Stimulated activated CD4-positive, alpha-beta T cell treated with anti-CD3 and anti-CD28 coated beads, Interleukin-15, amount 100 ng/mL, for 24 hours (primary cell): ENCODE data around the gene RPTN.
"Not testable (repeated sequence)": the region's sequence is repeated elsewhere in the genome, so short reads cannot be mapped to it uniquely, and the experiment has no call there.

Experiments
- DNase-seq: peaks from one replicate; pipeline ENCODE4 v3.0.0-alpha.2; 2020

RPTN gene

DNA sequence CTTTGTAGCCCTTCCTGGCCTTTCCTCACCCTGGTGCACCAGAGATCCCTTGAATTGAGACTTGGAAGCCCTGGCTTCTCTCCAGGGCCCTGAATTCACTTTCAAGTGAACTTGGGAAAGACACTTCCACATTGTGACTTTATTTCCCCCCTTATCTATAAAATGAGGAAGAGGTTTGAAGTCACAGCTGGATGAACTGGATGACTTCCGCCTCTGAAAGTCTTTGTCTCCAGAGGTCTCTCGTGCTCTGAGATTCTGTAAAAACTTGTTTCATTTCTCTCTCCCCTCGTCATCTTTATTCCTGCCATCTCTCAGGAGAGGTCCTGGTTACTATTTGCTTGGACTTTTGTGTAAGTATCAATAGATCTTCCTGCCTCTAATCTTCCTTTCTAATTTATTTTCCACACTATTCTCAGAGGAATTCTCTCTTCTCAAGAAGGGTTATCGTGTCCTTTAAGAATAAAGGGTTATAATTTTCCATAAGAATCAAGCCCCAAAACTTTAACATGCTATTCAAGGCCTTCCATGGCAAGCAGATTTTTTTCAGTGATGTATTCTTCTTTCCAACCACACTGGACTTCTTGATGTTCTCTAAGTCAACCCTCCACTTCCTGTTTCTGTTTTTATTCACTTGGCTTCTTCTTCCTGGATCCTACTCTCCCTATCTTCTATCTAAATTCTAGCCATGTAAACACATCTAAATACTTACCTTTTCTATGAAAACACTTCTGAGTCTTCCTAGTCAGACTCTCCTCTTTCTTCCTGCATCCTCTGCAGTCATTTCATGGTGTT lies 6.5 kb upstream of the RPTN start:
- no peak for DNase-seq

DNA sequence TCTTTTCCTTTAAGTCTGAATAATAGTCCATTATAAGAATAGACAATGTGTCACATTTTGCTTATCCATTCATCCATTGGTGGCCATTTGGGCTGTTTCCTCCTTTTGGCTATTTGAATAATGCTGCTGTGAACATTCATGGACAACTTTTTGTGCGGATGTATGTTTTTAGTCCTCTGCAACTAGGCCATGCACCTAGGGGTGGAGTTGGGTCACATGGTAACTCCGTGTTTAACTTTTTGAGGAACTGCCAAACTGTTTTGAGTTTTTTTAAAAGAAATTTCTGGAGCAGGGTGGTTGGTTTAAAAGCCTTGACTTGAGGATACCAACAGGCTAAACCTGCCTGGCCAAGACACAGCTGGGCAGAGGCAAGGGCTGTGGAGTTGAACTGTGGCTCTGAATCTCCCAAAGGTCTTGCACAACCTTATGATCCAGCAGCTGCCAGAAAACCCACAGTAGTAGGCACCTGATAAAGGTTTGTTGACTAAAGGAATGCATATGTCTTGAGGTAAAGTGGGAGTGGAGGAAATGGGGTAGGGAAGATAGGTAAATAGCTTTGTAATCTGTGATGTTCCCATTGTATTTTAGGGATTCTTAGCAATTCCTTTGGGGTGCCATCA lies 5.6 kb upstream of the RPTN start:
- no peak for DNase-seq

DNA sequence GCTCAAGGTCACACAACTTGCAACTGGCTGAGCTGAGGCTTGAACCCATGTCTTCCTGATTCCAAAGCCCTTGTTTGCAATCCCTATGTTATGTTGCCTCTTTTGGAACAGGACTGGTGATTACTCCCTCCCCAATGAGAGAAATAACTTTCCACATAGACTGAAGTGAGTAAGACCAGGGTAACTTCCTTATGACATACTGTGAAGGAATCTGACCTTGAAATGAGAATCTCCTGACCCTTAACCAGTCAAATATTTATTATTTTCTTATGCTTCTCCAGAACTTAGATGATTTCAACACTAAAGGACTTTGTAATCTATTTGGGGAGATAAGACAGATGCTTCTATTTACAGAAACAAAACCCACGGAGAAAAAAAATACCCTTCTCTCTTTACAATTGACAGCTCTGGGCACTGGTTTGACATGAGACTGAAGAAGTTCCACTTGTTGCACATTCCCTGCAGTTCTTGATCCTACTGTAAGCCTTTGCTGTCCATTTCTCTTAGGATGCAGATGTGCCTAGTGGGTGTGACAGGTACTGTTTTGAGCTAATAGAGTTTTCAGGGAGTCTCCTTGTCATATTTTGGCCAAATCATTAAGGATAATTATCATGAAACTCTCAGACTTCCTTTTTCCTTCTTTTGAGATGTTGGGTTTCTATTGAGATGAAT lies 3.9 kb upstream of the RPTN start:
- DNase-seq, result no peak

DNA sequence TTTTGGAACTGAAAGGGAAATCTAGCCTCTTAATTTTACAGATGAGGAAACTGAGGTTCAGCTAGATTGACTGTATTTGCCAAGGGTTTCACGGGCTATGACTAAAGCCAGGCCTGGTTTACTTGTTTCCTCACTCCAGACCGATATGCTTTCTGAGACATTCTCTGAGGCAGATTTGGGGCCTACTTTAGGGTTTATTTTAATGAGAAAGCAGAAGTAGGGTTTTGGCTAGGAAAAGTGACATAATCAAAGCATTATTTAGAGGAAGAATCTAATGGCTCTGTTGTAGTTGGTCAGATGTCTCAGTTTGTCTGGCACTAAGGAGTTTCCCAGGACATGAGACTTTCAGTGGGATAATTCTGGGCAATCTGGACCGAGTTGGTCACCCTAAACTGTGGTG lies 1.5 kb upstream of the RPTN start:
- DNase-seq, result no peak

DNA sequence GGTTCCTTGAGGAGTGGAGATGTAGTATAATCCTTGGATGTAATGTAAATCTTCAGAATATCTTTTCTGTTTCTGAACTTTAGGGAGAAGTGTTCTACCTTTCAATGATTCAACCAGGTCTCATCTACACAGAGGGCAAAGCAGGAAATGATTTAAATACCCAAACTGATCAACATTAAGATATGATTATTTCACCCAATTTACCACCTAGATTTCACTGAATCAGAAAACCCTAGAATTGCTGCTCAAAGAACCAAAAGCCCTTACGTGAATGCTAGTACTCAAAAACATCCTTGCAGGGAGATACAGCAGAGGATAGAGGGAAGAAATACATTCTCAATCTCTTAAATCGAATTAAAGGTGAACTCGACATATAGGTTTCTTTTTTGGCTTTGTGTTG lies 5.0 kb downstream of the RPTN start:
- DNase-seq, result no peak

DNA sequence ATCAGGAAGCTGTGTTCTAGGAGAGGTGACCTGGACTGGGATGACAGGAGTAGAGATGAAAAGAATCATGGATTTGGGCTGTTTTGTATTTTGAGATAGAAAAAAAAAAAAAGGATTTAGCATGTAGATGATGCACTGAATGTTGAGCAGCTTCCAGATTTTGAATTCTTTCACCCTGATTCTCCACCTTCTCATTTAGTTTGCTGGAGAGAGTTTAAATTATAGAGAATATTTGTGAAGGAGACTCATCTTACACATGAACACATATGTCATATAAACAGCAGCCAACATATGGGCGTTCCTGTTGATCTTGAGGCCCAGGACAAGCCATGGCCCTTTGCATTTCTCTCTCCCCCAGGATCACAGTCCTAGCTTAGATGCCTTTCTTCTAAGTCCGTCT lies 7.4 kb downstream of the RPTN start:
- DNase-seq, result no peak

DNA sequence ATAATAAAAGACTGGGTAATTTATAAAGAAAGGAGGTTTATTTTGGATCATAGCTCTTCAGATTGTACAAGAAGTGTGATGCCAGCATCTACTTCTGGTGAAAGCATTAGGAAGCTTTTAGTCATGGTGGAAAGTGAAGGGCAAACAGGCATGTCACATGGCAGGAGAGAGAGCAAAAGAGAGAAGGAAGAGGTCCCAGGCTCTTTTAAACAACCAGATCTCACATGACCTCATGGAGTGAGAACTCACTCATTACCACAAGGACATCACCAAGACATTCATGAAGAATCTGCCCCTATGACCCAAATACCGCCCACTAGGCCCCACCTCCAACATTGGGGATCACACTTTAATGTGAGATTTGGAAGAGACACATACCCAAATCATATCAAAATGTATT lies 10.0 kb downstream of the RPTN start:
- no peak for DNase-seq

DNA sequence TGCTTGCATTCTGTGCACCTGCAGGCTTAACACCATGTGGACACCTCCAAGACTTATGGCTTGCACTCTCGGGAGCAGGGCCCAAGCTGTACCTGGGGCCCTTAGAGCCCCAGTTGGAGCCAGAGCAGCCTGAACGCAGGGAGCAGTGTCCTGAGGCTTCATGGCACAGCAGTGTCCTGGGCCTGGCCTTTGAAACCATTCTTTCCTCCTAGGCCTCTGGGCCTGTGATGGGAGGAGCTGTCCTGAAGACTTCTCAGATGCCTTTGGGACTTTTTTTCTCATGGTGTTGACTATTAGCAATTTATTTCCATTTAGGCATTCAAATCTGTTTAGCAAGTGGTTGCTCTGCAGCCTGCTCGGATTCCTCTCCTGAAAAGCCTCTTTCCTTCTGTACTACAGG lies 11.0 kb downstream of the RPTN start:
- DNase-seq, result no peak

DNA sequence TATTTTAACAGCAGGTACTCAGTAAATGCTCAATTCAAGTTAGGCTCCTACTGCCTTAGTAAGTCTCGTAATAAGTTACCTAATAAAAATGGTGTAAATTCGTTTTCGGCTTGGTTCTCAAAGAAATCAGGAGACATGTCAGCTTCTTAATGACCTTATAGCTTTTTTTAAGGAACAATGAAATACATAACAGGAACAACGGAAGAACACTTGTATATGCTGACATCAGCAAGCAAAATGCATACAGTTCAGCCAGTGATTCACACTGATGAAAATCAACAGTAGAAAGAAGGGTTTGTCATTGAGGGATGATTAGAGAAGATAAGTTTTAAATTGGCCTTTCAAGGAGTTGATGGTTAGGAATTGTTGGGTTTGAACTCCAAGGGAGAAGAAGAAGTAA lies 13.3 kb downstream of the RPTN start:
- no peak for DNase-seq

DNA sequence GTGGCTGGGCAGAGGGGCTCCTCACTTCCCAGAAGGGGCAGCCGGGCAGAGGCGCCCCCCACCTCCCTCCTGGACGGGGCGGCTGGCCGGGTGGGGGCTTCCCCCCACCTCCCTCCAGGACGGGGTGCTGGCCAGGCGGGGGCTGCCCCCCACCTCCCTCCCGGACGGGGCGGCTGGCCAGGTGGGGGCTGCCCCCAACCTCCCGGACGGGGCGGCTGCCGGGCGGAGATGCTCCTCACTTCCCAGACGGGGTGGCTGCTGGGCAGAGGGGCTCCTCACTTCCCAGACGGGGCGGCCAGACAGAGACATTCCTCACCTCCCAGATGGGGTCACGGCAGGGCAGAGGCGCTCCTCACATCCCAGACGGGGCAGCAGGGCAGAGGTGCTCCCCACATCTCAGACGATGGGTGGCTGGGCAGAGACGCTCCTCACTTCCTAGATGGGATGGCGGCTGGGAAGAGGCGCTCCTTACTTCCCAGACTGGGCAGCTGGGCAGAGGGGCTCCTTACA lies 14.3 kb downstream of the RPTN start:
- not testable (repeated sequence) for DNase-seq

DNA sequence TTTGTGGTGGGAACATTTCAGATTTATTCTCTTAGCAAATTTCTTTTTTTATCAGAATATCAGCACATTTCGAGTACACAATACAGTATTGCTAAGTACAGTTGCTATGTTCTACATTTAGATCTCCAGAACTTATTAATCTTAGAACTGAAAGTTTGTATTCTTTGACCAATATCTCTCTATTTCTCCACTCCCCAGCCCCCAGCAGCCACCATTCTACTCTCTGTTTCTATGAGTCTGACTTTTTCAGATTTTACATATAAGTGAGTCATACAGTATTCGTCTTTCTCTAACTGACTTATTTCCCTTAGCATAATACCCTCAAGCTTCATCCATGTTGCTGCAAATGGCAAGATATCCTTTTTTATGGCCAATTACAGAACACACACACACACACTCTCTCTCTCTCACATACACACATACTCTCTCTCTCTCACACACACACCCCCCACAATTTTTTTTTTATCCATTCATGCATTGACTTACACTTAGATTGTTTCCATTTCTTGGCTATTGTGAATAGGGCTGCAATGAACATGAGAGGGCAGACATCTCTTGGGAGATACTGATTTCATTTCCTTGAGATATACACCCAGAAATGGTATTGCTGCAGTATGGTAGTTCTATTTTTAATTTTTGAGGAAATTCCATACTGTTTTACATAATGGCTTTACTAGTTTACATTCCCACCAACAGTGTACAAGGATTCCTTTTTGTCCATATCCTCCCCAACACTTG lies 15.7 kb downstream of the RPTN start:
- DNase-seq, result peak; percentile 69

DNA sequence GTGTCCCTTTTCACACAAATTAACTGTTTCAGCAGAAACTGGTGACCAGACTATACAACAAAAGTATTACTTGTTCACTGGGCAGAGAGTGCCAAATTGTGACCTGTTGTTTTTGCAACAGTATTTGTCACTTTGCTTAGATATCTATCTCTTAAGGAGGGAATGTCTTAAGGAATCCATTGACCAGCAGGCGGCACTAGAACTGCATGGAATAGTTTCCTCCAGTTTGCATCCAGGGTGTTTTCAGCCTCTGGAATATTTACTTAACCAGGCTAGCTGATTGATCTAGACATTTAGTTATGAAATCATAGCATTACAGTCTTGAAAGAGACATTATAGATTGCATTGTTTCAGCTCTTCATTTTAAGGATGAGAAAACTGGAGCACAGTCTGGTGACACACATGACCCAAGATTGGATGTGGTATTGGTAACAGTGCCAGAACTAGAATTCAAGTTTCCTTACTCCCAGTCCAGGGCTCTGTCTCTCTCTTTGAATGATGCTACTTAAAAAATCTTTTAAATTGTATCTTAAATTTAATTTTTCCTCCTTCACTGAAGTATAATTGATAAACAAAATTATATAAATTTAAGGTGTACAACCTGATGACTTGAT lies 16.9 kb downstream of the RPTN start:
- DNase-seq, result peak; percentile 40

DNA sequence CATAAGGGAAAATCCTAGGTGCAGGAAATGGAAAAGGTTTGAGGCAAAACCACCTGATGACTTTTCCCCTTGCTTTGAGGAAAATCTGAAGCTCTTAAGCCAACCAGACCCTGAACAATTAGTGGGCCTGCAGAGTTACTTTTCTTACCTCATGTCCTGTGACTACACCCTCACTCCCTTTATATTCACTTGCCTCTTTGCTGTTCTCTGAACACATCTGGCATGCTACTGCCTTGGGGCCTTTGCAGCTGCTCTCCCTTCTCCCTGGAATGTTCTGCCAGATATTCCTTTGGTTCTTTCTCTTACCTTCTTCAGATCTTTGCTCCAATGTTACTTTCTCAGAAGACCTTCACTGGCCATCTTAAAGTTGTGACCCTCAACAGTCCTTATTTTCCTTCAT lies 21.8 kb downstream of the RPTN start:
- DNase-seq, result no peak

DNA sequence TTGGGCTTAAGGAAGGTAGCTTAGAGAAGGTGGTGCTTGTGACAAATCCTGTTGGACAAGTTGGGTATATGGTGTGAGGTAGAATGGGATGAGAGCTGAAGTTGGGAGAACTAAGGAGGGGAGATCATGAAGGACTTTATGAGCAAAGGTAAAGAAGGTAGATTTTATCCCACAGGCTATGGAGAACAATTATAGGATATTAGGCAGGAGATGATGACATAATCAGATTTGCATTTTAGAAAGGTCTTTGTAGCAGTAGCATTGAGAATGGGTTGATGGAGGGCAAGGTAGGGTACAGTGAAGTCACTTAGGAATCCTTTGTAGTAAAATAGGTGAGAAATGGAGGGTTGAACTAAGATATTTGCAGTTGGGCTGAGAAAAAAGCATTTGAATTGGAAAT lies 28.8 kb downstream of the RPTN start:
- no peak for DNase-seq

DNA sequence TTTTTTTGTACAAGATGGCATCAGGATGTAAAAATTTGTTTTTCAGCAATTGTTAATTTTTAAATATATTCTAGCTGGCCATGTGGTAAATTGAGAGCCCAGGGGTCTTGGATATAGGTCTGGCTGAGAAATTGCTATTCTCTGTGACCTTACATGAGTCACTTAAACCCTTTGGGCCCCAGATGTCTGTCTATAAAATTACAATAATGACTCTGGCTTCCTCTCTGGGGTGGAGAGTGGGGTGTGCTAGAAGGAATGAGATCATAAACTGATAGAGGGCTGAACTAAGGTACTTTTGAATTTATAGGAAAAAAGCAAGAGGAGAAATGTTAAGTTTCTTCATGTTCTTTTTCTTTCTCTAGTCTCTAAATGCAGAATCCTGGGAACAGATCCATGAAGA lies 31.4 kb downstream of the RPTN start:
- no peak for DNase-seq

DNA sequence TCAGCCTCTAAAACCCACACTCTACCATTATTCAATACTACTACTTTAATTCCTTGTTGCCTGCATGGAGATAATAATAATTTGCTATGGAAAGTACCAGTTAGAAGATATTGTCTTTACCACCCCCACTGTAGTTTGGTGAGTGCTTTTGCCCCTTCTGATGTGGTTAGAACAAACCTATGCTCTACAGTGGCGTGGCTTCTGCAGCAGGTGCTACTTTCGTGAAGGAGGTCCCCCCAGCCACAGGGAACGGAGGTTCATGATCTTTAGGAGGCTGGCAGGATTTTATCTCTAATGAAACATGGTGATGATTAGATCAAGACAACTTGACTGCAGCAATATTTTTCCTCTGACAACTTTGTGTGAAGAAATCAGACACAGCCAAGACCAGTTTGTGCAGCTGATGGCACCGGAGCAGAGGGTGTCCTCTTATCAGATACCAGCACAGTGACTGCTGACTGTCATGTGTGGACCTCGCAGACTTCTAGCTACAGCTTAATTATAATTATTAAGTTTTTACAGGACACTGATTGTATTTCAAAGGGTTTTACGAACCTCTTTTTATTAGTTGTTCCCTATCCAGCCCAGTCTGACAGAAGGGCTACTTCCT lies 33.1 kb downstream of the RPTN start:
- no peak for DNase-seq

DNA sequence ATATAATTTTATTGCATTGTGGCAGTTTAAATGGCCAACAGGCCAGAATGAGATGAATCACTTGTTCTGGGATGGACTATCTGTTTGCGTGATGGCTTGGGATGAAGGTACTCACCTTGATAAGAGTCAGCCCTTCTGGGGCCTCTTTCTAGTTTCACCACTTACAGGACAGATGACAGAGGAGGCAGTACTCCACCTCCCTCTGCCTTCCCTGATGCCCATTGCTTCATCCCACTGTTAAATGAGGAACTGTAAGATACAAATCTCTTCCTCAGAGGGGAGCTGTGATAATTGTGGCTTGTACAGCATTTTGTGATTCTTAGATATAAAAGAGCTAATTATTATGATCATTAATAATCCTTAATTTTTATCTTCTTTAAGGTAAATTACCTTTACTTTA lies 40.1 kb downstream of the RPTN start:
- no peak for DNase-seq

DNA sequence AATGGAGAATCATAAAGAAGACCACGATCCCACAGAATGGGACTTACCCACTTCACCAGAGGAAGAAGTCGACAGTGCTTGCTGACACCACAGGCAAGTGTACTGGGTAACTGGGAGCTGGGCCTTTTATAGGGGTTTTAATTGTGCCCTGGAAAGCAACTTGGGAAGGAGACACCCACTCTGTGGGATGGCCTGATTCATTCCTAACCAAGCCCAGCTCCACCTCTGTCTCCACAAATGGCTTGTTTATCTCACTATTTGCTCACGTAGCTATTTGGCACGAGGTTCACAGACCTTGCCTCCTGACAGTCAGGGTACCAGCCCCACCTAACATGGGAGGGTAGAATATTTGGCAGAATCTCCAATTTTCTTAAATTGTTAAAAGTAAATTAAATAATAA lies 43.7 kb downstream of the RPTN start, which contains the start of gene TCHH:
TCHH (minus strand) TSS at position 101 of the 400 bp plus-strand sequence. CDS start 1,364 bp downstream, outside the sequence.
- DNase-seq, result no peak

DNA sequence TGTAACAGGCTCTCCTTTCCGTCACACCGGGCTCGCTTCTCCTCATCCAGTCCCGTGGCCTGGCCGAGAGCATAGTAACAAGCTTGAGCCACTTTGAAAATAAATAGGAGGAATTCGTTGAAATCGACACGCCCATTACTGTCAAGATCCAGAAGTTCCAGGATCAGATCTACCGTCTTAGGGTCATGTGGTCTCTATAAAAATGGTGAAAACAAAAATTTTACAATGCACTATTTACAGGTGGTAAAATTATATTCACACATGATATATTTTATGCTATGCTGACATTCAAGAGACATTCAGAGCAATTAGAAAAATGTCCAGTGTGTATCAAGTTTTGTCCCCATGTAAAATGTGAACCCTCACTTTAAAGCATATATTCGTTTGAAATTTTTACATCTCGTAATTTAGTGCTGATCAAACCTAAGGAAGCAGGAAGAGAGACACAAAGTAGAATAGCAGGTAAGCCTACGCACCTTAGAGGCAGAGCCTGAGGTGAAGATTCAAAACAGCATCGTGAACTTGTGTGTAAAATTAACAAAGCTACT lies 46.1 kb downstream of the RPTN start:
- DNase-seq, result no peak

DNA sequence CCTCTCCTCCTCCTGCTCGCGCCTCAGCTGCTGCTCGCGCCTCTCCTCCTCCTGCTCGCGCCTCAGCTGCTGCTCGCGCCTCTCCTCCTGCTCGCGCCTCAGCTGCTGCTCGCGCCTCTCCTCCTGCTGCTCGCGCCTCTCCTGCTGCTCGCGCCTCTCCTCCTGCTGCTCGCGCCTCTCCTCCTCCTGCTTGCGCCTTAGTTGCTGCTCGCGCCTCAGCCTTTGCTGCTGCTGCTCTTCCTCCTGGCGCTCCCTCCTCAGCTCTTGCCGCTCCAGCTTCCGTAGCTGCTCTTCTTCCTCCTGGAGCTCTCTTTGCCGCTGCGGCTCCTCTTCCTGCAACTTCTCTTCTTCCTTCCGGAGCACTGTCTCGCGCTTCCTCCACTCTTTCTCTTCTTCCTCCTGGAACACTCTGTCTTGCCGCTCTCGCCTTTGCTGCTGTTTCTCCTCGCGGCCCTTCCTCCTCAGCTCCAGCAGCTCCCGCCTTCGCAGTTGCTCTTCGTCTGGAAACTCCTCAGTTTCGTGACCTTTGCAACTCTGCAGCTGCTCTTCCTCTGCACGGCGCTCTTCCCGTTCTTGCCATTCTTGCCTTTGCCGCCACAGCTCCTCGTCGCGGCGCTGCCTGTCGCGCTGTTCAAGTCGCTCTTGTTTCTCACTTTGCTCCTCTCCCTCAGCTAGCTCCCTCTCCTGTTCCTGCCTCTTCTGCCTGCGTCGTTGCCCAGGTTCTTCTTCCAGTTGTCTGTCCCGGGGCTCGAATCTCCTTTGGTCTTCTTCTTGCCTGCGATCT lies 46.7 kb downstream of the RPTN start:
- peak; percentile 30 for DNase-seq

DNA sequence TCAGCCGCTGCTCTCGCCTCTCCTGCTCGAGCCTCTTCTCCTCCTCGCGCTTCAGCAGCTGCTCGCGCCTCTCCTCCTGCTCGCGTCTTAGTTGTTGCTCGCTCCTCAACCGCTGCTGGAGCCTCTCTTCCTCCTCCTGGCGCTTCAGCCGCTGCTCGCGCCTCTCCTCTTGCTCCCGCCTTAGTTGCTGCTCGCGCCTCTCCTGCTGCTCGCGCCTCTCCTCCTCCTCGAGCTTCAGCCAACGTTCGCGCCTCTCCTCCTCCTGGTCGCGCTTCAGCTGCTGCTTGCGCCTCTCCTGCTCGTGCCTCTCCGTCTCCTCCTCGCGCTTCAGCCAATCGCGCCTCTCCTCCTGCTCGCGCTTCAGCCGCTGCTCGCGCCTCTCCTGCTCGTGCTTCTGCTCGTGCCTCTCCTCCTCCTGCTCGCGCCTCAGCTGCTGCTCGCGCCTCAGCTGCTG lies 47.5 kb downstream of the RPTN start:
- DNase-seq, result peak; percentile 62
